GM19099 (cell line): ENCODE data around the gene CIPC.
A peak's percentile ranks its signal among the peaks of the same experiment; 100 is the strongest.

Experiments
- POLR2A ChIP-seq: IDR thresholded peaks from 3 replicates; pipeline ENCODE4 v1.6.1; 2011; ENCODE audit warnings: low read depth; ENCODE audit not compliant: insufficient read length; ENCODE audit errors: extremely low read depth

Gene CIPC

GRCh38 chr14:77097700-77098528 is at the start of gene CIPC:
Gene CIPC (plus strand): TSS chr14:77098258. CDS start chr14:77105709, 7,451 bp downstream.
- TF ChIP-seq POLR2A = peak; percentile 62

GRCh38 chr14:77051116-77051515 is 46.9 kb upstream of the CIPC start:
- no peak for TF ChIP-seq POLR2A

- TF ChIP-seq POLR2A = no peak
These were observed 45.6 kb upstream of the CIPC start for GRCh38 chr14:77052281-77053044.

GRCh38 chr14:77053046-77053841 is 44.8 kb upstream of the CIPC start:
- no peak for TF ChIP-seq POLR2A

GRCh38 chr14:77055306-77055705 is 42.8 kb upstream of the CIPC start:
- no peak for TF ChIP-seq POLR2A

GRCh38 chr14:77055981-77056380 is 42.1 kb upstream of the CIPC start:
- no peak for TF ChIP-seq POLR2A

- no peak for TF ChIP-seq POLR2A
These were observed 39.9 kb upstream of the CIPC start for GRCh38 chr14:77058117-77058516.

GRCh38 chr14:77058785-77059184 is 39.3 kb upstream of the CIPC start:
- TF ChIP-seq POLR2A = no peak

- no peak for TF ChIP-seq POLR2A
These were observed 38.7 kb upstream of the CIPC start for GRCh38 chr14:77059276-77059915.

GRCh38 chr14:77061630-77062257 is 36.3 kb upstream of the CIPC start:
- TF ChIP-seq POLR2A = no peak

- no peak for TF ChIP-seq POLR2A
These were observed 35.8 kb upstream of the CIPC start for GRCh38 chr14:77062261-77062660.

- TF ChIP-seq POLR2A = no peak
These were observed 34.4 kb upstream of the CIPC start for GRCh38 chr14:77063571-77064171.

GRCh38 chr14:77064521-77065178 is 33.4 kb upstream of the CIPC start:
- TF ChIP-seq POLR2A = no peak
